HG03342 (cell line): Measurements from ENCODE around the gene ATF5.
"Not testable (repeated sequence)": the region's sequence is repeated elsewhere in the genome, so short reads cannot be mapped to it uniquely, and the experiment has no call there.

Experiments used
- ATAC-seq: cut with Tn5 transposase; IDR thresholded peaks from one replicate; pipeline ENCODE4 v1.9.1; 2021; ENCODE audit warnings: mild to moderate bottlenecking, moderate library complexity; ENCODE audit not compliant: unreplicated experiment

ATF5 gene

DNA sequence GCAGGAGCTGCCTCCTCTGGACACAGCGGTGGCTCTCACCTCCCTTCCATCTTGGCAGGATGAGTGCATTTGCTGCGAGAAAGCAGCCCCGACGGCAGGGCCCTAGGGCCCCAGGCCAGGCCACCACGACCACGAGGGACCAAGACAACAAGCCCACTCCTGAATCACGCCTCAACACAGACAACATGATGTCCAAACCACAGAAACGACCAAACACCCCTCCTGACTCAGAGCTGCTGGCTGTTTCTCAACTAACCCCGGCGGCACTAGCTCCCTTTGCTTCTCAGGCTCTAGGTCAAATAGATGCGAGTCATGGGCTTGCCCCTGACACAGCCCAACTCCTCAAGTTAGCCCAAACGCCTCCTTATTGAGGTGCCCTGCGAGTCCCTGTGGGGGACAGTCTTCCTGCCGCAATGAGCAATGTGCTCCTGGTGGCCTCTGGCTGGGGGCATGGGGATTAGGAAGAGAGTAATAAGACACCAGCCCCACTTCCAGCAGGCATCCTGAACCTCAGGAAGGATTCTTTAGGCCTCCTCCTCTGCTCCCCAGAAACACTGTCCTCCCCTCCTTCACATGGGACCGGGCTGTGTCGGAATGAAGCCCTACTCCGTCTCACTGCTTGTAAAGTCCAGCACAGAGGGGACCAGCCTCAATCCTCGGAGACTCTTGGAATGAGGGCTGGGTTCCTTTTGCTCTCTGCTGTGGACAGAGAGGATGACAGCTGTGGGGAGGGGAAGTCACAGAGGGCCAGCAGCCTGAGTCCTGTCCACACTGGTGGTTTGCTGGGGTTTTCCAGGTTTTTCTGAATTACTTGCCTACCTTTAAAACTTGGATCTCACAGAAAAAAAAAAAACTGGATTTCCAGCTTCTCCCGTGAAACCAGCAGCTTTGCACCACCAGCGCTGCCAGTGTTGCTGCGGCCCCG is 6.9 kb upstream of the ATF5 start:
- no peak for ATAC-seq

DNA sequence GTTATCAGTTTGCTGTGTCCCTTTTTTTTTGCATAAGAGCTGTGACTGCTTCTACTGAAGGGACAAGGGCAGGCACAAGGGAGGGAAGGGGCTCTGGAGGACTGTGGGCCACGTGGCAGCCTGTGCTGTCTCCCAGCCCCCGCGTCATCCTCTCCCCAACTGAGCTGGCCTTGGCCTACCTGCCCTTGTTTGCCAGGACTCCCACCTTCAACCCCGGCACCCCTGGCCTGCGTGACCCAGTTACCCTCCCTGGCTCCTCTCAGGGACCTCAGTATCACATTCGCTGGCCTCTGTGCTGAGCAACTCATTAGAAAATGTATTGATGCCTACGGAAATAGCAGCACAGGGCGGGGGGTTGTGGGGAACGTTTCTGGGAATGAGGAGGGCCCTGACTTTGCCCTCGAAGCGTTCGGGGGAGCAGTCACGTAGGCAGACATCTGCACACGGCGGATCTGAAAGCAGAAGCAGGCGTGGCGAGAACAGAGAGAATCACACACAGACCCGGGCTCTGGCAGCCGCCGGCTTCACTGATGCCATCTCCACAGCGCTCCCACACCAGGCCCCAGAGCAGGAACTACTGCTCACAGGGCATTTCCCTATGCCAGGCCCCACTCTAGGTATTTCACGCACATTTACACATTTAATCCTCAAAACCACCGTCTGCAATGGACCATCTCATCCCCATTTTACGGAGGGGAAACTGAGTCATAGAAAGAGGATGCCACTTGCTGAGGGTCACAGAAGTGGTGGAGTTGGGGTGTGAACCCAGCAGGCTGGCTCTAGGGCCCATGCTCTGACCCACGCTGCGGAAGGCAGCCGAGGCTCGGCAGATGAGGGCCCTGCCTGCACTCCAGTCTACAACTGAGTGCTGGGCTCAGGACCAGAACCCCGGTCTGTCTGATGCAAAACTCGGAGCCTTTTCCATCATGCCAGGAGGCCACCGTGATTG is 5.7 kb upstream of the ATF5 start:
- ATAC-seq = no peak

DNA sequence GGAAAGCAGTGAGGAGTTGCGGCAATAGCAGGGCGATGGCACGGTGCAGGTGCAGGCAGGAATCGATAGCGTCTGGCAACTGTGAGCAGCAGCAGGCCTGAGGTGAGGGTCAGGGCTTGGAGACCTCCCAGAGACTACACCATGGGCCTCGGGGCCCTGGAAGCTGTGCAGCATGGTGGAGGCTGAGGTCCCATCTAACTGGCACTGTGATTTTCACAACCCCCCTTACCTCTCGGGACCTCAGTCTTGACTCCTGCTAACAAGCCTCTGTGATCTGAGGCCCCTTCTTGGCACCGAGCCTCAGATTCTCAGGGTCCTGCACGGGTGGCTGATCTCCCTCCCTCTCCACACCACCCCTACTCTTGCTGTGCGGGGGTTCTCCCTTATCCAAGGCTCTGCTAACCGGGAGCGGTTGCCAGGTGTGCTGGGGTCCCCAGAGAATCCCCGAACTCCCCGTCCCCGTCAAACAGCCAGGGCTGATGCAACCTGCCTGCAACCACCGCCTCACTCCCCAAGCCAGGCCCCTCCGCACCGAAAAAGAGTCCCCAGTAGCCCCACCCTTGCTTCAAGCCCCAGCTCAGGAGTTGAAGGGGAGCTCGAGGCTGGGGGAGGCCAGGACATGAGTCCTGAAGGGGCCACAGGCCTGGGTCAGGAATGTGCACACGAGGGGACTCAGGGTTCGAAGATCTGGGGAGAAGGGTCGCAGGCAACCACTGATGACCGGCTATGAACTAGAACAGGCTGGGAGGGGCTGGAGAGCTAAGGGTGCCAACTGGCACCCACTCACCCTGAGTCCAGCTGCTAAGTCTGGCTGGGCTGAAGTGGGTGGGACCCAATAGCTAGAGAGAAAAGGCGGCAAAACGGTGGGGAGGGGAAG is 4.8 kb upstream of the ATF5 start:
- no peak for ATAC-seq

DNA sequence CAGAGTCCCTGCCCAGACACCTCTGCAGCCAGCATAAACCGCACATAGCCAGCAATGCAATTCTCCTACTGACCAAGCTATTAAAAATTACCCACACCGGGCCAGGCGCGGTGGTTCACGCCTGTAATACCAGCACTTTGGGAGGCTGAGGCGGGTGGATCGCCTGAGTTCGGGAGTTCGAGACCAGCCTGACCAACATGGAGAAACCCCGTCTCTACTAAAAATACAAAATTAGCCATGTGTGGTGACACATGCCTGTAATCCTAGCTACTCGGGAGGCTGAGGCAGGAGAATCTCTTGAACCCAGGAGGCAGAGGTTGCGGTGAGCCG is 4.2 kb upstream of the ATF5 start:
- not testable (repeated sequence) for ATAC-seq

DNA sequence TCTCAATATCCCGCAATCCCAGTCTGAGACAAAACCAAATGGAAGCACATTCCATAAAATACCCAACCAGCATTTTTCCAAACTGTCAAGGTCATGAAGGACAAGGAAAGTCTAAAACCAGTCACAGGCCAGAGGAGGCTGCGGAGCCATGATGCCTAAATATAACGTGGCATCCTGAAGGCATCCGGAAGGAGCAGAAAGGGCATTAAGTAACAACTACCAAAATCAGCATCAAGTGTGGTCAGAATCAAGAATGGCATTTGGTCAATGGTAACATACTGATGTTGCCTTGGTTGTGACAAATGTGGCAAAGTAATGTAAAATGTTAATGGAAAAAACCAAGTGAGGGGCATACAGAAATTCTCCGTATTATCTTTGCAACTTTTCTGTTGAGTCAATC is 3.5 kb upstream of the ATF5 start:
- ATAC-seq = no peak

DNA sequence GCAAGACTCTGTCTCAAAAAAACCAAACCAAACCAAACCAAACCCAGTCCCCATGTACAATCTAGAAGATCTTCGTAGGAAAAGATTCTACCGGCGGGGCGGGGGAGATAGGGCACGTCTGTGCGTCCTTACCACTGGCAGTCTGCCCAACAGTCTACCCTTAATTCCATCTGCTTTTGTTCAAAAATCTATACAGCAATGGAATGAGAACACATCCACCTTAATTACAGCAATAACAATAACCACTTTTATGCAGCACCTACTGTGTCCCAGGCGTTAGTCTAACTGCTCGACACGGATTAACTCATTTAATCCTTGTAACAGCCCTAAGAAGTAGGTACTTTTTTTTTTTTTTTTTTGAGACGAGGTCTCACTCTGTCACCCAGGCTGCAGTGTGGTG is 2.5 kb upstream of the ATF5 start:
- ATAC-seq = no peak

DNA sequence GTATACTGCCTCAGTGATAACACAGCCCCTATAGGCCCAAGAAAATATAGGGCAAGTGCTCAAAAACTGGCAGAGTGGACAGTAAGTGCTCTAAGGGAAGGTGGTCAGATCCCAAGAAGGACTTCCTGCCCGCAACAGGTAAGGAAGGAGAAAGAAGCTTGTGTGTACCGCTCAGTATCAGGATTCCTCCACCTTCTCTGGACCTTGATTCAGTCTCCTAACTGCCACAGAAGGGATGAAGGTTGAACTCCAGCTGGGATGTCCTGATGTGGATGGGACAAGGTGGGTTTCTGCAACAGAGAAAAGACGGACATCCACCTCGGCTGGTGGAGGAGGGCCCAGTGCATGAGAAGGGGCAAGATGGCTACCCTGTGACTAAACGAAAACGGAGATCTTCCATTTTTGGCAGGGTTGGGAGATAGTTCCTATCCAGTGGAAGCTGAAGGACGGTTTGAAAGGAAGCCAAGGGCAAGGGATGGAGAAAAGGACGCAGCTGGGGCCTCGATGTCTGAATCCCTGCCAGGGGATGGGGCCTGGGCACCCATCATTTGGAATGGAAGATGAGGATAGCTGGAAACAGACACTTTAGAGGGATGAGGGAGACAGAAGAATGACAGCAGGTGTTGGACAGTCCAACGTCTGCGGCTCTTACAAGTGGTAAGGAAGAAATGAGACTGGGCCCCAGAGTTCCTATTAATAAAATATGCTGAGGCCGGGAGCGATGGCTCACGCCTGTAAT is 1.3 kb upstream of the ATF5 start:
- no peak for ATAC-seq

DNA sequence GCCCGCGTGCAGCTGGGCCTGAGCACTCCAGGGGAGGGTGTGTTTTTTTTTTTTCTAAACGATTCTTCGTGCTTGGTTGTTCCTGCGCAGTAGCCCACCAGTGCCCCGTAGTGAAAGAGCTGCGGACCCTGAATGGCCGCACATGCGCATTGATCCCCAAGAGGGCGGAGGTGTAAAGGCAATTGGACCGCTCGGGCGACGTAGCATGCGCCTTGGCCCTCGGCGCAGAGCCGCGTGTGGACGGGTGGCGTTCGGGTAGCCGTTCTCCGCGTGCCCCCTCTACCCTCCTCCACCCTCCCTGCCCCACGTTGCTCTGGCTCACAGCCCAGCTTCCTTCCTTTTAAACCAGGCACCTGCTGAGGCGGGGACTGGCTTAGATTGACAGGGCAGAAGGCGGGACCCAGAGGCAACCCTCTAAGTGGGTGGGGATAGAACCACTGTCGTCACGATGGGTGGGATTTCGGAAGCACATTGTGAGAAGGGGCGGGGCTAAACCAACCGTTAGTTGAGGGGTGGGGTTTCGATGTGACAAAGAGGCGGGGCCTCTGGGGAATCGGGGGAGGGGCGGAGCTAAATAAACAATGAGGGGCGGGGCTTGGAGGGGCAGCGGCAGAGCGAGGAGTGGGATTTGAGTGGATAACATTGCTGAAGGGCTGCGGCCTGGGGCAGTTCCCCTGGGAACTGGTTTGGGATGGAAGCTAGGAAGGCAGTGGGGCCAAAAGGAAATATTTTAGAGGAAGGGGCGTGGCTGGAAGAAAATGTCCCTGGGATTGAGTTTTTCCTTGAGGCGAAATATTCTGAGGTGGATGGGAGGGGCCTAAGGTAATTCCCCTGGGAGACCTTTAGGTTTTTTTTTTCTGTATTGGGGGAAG is 842 bp downstream of the ATF5 start:
- ATAC-seq = peak; percentile 65

DNA sequence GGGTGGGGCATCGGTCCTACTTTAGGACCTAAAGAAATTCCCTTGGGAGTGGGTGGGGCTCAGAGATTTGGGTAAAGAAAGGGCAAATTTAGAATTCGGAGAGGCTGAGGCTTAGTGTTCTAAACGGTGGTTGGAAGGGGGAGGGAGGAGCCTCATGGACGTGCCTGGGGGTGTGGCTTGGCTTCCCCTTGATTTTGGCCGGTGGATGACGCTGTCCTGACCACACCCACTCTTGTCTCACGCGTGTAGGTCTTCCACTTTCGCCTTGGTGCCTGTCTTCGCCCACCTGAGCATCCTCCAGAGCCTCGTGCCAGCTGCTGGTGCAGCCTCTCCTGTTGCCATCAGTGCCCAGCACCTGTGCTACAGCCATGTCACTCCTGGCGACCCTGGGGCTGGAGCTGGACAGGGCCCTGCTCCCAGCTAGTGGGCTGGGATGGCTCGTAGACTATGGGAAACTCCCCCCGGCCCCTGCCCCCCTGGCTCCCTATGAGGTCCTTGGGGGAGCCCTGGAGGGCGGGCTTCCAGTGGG is 1.5 kb downstream of the ATF5 start:
- no peak for ATAC-seq

DNA sequence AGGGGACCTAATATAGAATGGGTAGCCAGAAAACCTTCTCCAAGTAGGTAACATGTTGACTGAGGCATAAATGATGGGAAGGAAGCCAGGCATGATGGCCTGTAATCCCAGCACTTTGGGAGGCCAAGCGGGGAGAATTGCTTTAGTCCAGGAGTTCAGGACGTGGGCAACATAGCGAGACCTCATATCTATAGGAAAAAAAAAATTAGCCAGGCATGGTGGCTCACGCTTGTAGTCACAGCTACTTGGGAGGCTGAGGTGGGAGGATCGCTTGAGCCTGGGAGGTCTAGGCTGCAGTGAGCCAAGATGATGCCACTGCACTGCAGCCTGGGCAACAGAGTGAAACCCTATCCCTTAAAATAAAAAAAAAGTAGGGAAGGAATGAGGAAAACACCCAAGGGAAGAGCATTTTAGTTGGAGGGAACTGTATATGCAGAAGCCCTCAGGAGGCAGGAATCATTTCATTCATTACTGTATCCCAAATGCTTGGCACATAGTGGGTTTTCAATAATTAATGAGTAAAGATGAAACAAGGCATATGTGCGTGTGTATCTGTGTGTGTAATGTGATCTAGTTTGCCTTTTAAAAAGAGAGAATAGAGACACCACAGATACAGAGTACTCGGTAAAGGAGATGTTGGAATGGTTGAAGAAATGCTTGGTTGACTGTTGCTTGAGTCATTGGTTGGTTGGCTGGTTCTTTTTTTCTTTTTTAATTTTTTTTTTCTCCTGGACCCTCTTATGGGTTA is 2.5 kb downstream of the ATF5 start:
- ATAC-seq = no peak

DNA sequence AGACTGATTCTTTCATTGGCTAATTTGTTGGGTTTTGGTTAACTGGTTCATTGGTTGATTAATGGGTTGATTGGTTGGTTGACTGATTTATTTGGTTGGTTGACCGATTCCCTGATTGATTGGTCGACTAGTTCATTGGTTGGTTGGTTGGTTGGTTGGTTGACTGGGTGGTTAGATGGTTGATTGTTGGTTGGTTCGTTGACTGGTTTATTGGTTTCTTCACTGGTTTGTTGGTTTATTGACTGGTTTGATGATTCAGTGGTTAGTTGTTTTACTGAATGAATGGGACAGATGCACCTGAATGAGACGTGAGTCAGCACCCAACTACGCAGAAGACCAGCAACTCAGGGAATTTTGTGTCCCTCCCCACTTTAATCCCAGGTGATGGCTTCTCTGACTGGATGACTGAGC is 3.0 kb downstream of the ATF5 start:
- ATAC-seq = no peak

DNA sequence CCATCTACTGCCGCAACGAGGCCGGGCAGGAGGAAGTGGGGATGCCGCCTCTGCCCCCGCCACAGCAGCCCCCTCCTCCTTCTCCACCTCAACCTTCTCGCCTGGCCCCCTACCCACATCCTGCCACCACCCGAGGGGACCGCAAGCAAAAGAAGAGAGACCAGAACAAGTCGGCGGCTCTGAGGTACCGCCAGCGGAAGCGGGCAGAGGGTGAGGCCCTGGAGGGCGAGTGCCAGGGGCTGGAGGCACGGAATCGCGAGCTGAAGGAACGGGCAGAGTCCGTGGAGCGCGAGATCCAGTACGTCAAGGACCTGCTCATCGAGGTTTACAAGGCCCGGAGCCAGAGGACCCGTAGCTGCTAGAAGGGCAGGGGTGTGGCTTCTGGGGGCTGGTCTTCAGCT is 3.7 kb downstream of the ATF5 start:
- ATAC-seq = no peak

DNA sequence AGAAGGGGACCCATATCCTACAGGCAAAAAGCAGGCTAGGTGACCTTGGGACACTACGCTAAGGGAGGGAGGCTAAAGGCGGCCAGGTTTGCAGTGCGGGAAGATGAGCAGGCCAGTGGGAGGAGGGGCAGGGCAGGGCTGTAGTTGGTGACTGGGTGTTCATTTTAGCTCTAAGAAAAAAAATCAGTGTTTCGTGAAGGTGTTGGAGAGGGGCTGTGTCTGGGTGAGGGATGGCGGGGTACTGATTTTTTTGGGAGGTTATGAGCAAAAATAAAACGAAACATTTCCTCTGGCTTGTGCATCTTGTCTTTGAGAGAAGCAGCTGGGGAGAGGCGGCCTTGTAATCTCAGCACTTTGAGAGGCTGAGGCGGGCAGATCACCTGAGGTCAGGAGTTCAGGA is 4.6 kb downstream of the ATF5 start:
- ATAC-seq = no peak

DNA sequence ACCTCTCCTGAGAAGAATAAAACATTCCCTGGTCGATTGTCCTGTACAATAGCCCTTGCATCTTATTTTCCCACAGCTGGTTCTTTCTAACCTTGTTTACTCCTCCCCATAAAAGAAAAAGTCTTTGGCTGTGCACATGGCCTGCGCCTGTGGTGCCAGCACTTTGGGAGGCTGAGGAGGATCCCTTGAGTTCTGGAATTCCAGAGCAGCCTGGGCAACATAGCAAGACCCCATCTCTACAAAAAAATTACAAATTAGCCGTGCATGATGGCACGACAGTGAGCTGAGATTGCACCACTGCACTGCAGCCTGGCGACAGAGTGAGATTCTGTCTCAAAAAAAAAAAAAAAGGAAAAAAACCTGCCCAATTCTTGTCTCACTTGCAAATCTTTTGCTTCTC is 7.5 kb downstream of the ATF5 start:
- ATAC-seq = no peak

DNA sequence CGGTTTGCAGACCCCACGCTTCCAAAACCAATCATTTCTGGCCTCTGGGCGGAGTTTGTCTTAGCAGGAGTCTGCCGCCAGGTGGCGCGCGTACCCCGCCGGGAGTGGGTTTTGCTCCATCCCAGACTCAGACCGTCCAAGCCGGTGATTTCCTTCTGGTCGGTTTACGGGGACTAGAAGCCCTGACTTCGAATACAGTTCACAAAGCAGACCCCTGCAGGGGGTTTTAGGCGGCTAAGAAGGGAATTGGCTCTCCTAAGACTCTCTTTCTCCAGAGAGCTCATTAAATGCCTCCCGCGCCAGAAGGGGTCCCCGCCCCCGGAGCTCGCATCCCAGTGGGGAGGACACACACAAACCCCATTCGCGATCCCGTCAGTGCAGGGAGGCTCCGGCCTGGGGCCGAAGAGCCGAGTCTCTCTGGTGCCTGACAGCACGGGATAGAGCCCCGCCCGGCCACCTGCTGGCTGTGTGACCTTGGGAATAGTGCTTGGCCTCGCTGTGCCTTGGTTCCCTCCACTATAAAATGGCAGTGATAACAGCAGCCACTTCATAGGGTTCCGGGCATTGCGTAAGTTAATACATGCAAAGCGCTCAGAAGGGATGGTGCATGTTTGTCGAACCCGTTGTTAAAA is 8.9 kb downstream of the ATF5 start:
- peak; percentile 47 for ATAC-seq

DNA sequence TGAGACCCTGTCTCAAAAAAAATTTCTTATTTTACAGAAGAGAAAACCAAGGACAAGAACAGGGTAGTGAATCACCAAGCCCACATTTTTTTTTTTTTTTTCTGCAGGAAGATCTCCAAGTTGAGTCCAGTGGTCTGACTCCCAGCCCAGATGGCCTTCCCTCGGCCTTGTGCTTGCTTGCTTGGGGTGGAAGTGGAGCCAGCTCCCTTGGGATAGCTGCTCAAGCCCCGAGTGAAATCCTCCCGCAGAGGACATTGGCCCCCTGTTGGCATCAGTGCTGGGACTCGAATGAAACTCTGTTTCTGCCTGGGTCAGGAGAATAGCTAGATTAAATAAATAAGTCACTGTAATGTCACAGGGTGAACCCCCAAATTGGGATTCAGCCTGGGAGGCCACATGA is 9.7 kb downstream of the ATF5 start:
- ATAC-seq = no peak

DNA sequence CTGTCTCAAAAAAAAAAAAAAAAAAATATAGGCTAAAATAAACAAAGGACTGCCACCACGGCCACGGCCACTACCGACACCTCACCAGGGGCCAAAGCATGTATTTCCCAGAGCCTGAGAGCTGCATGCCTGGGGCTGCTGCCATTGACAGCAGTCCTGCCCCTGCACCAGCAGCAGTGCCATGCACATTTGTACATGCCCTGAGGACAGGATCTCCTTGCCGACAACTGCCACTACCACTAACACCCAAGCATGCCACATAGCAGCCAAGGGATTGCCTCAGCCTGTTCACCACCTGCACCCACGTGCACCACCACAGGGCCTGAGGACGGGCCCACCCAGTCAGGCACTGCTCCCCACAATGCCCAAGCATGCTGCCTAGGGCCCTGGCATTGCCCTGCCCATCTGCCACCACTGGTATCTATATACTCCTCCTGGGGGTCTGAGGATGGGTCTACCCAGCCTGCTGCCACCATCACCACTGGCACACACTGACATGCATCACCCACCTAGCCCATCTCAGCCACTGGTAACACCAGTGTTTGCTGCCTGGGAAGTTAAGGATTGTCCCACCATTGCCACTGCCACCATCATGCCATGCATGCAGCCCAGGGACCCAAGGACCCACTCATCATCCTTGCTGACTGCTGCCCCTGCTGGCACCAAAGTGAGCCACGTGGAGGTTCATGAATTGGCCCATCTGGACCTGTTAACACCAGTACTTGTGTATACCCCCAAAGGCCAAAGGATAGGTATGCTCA is 10.9 kb downstream of the ATF5 start:
- ATAC-seq = no peak
